GM12878 (cell line): ENCODE measurements around the gene EHD1. TPM values are rescaled to one million over a fixed set of nuclear protein-coding genes. Genes with fewer than 3 reads are reported as not detected.

Source experiments
- ATAC-seq: fragments of 200-7000 bp; cut with Tn5 transposase; 3 replicates; pipeline ENCODE4 v1.9.1; 2020; ENCODE audit warnings: mild to moderate bottlenecking, moderate library complexity
- BruUV-seq: library from RNA; stranded (reverse); fragments of 400-500 nt; replicated peaks from 2 replicates; lab custom pipeline; 2021; lab: Mats Ljungman, UMichigan
- CTCF ChIA-PET: fragments of 300-600 bp; sonication (Branson Sonifier 250); formaldehyde crosslinking; extraction: SDS; loops from one replicate; lab custom pipeline; 2021; ENCODE audit warnings: inconsistent platforms; lab: Yijun Ruan, JAX
- POLR2A ChIA-PET: fragments of 350-600 bp; formaldehyde crosslinking; extraction: SDS; loops from one replicate; lab custom pipeline; 2021; ENCODE audit warnings: inconsistent platforms; lab: Charles Lee
- RAD21 ChIA-PET: fragments of 300-600 bp; sonication (Branson Sonifier 250); formaldehyde crosslinking; loops from one replicate; lab custom pipeline; 2023; ENCODE audit warnings: antibody characterized with exemption; ENCODE audit not compliant: unreplicated experiment; lab: Charles Lee
- SMC1A ChIA-PET: fragments of 300-600 bp; sonication (Branson Sonifier 250); formaldehyde crosslinking; loops from one replicate; lab custom pipeline; 2023; ENCODE audit not compliant: unreplicated experiment, uncharacterized antibody; lab: Charles Lee
- DNase-seq: peaks from one replicate; pipeline ENCODE4 v3.0.0-alpha.2; 2011; ENCODE audit warnings: low read depth, low spot score
- FAIRE-seq: peaks from 3 replicates; lab custom pipeline; 2011; peaks lifted over from hg19 to GRCh38; lab: Jason Lieb, UNC
- H2AFZ ChIP-seq: 2 replicates; pipeline ENCODE4 v1.6.0; 2011; ENCODE audit warnings: low read depth, low read length, control low read depth; ENCODE audit not compliant: control insufficient read depth
- H3K27ac ChIP-seq: 2 replicates; pipeline ENCODE4 v1.5.1; 2011; ENCODE audit warnings: control low read depth; ENCODE audit not compliant: control insufficient read depth, insufficient read depth
- H3K27me3 ChIP-seq, 2 experiments: replicated peaks in 1 of 2; 2 replicates each; pipeline versions ENCODE4 v1.6.0 to v1.6.1; 2011; ENCODE audit warnings: low read length in 1 of 2; ENCODE audit not compliant: control insufficient read depth in 2 of 2, insufficient read depth in 2 of 2
- H3K36me3 ChIP-seq, 2 experiments: 2 replicates each; pipeline ENCODE4 v1.5.1; 2011; ENCODE audit warnings: low read length in 1 of 2; ENCODE audit not compliant: control insufficient read depth in 2 of 2, insufficient read depth in 2 of 2
- H3K4me1 ChIP-seq: 2 replicates; pipeline ENCODE4 v1.6.1; 2011; ENCODE audit warnings: mild to moderate bottlenecking, low read length, moderate library complexity, mixed read lengths; ENCODE audit not compliant: control insufficient read depth, insufficient read depth
- H3K4me2 ChIP-seq: 2 replicates; pipeline ENCODE4 v1.6.0; 2011; ENCODE audit warnings: control low read depth; ENCODE audit not compliant: control insufficient read depth, insufficient read depth
- H3K4me3 ChIP-seq: fragments of 200-600 bp; sonication (generic); 2 replicates; pipeline ENCODE4 v1.5.1; 2016
- H3K79me2 ChIP-seq: 2 replicates; pipeline ENCODE4 v1.6.0; 2011; ENCODE audit warnings: low read length; ENCODE audit not compliant: control insufficient read depth, insufficient read depth
- H3K9ac ChIP-seq: 2 replicates; pipeline ENCODE4 v1.8.0; 2011; ENCODE audit warnings: low read length, control low read depth, mixed read lengths; ENCODE audit not compliant: control insufficient read depth, insufficient read depth
- H3K9me3 ChIP-seq: replicated peaks from 3 replicates; pipeline ENCODE4 v1.5.1; 2011; ENCODE audit warnings: mild to moderate bottlenecking, low read length; ENCODE audit not compliant: control insufficient read depth, insufficient read depth
- H4K20me1 ChIP-seq: 2 replicates; pipeline ENCODE4 v1.6.0; 2011; ENCODE audit not compliant: control insufficient read depth, insufficient read depth
- ATF2 ChIP-seq: IDR thresholded peaks from 2 replicates; pipeline ENCODE4 v1.6.1; 2012; ENCODE audit warnings: low read length, inconsistent platforms
- ATF3 ChIP-seq: IDR thresholded peaks from 2 replicates; pipeline ENCODE4 v1.6.1; 2011; ENCODE audit warnings: low read depth, mild to moderate bottlenecking, low read length, moderate library complexity, borderline replicate concordance; ENCODE audit errors: extremely low read depth
- CBFB ChIP-seq: IDR thresholded peaks from 2 replicates; pipeline ENCODE4 v1.6.1; 2016; ENCODE audit warnings: antibody characterized with exemption, low read depth
- EED ChIP-seq: sonication (generic); IDR thresholded peaks from 2 replicates; pipeline ENCODE4 v1.6.1; 2016; ENCODE audit warnings: antibody characterized with exemption, low read depth
- ETV6 ChIP-seq, 2 experiments: fragments of 450-650 bp in 1 of 2; IDR thresholded peaks in 1 of 2; conservative IDR thresholded peaks in 1 of 2; 2 replicates each; pipeline ENCODE4 v1.6.1; 2014; ENCODE audit warnings: antibody characterized with exemption in 1 of 2, borderline replicate concordance in 1 of 2, low read depth in 1 of 2, mild to moderate bottlenecking in 1 of 2, moderate library complexity in 1 of 2
- HDAC6 ChIP-seq: fragments of 200-600 bp; sonication (generic); IDR thresholded peaks from one replicate; pipeline ENCODE4 v1.8.0; 2017; ENCODE audit warnings: antibody characterized with exemption; ENCODE audit not compliant: unreplicated experiment
- NRF1 ChIP-seq: conservative IDR thresholded peaks from 2 replicates; pipeline ENCODE4 v1.6.1; 2011; ENCODE audit warnings: mild to moderate bottlenecking, low read depth, low read length, improper control_type of control experiment
- PBX3 ChIP-seq: IDR thresholded peaks from 2 replicates; pipeline ENCODE4 v1.6.1; 2011; ENCODE audit warnings: mild to moderate bottlenecking, low read depth, low read length, moderate library complexity; ENCODE audit not compliant: insufficient replicate concordance
- POLR2AphosphoS5 ChIP-seq: IDR thresholded peaks from 2 replicates; pipeline ENCODE4 v1.6.1; 2011; ENCODE audit warnings: mild to moderate bottlenecking, low read length, inconsistent platforms
- ZNF687 ChIP-seq: fragments of 450-650 bp; IDR thresholded peaks from 2 replicates; pipeline ENCODE4 v1.6.1; 2017; ENCODE audit warnings: mild to moderate bottlenecking, moderate library complexity
- WGBS: methylation state at CpG from one replicate; pipeline ENCODE4 v1.1.6; 2016; ENCODE audit warnings: low lambda C conversion rate; ENCODE audit not compliant: insufficient replicate concordance, insufficient coverage; ENCODE audit errors: missing lambda C conversion rate; 5-methylcytosine and 5-hydroxymethylcytosine counted together
- in situ Hi-C: fragments of 300-500 bp; cut with MboI; formaldehyde crosslinking; loops from 9 replicates; pipeline ENCODE4 v1.14.3; 2018; ENCODE audit warnings: mixed read lengths
- intact Hi-C: fragments of 100-400 bp; cut with micrococcal nuclease; formaldehyde crosslinking; loops from one replicate; pipeline ENCODE4 v1.14.2; 2022; ENCODE audit not compliant: unreplicated experiment
- polyA plus RNA-seq, 11 experiments: library from polyadenylated mRNA; depleted of rRNA in 4 of 11; unstranded in 6 of 11; stranded (reverse) in 5 of 11; fragments of >200 nt; fragmentation: Nextera tagmentation in 4 of 11; fragmentation: Illumina TruSeq in 1 of 11; extraction: Ambion mirVana in 4 of 11; extraction: Trizol in 1 of 11; gene quantifications; 1 replicate in 1 of 11; 2 replicates in 10 of 11; pipeline versions ENCODE4 v1.2.1 to v1.2.3, GENCODE V29; 2011 to 2016; ENCODE audit warnings: inconsistent platforms in 2 of 11, missing spikeins in 2 of 11, low read depth in 1 of 11
- total RNA-seq, 4 experiments: library from RNA; depleted of rRNA in 3 of 4; stranded (reverse); fragments of >200 nt in 3 of 4; fragmentation: Illumina TruSeq in 1 of 4; extraction: Trizol in 1 of 4; gene quantifications; 2 replicates each; pipeline versions ENCODE4 v1.2.1 to v1.2.3, GENCODE V29; 2013 to 2021

EHD1 gene
- total and polyA plus RNA-seq, 10 of the 15 experiments (the other 5 are each of a cell fraction or from before 2014, with no cell fraction given), result 1.0 to 165 (median 66.5) TPM

GRCh38 chr11:64854534-64855502, 23.6 kb downstream of the EHD1 start:
- WGBS, result 80% methylated on average over 42 of the region's 45 CpGs
- BruUV-seq, result no TSS peak
- intact Hi-C loops, result no loop called here
- peaks cover 24 to 53% of the 10 kb centered on the region in 2 experiments for H3K36me3 ChIP-seq
- H3K79me2 ChIP-seq, result peaks cover 40% of the 10 kb centered on the region
- RAD21 ChIA-PET, result interaction anchor here (1.1 to 15.8 kb wide), 3 partner anchors 9 to 40 kb away, joined by 3 to 316 read pairs (median 253); partner anchors contain the start of gene EHD1
- peaks cover 95% of the 10 kb centered on the region for H3K4me1 ChIP-seq
- H2AFZ ChIP-seq, result no peak overlapping the region
- ATAC-seq (no peak), FAIRE-seq (no peak), DNase-seq (no peak)
- CTCF ChIA-PET, result interaction anchor here (14.5 to 28.8 kb wide), 2 partner anchors 9 to 32 kb away, joined by 374 to 1208 read pairs; partner anchors contain the start of gene EHD1
- no peaks in the 10 kb centered on the region for H3K9me3 ChIP-seq
- H3K4me3 ChIP-seq, result no peak overlapping the region
- SMC1A ChIA-PET, result interaction anchor here (0.6 to 12.7 kb wide), 3 partner anchors 9 to 297 kb away, joined by 3 to 306 read pairs (median 227); partner anchors contain the start of gene EHD1
- H3K9ac ChIP-seq, result no peak overlapping the region
- in situ Hi-C loops, result no loop called here
- H4K20me1 ChIP-seq, result no peaks in the 10 kb centered on the region
- TF ChIP-seq ATF2 (no peak), ETV6 (conservative IDR thresholded peaks at IDR 0.05 in 1 of 2, IDR thresholded peaks at IDR 0.05 in 1 of 2; ENCODE audit: borderline replicate concordance in 1 of 2, low read depth in 1 of 2) (no peak), CBFB (no peak), POLR2AphosphoS5 (peak; percentile 54; the same call in 1 of the 2 replicates), EED (peak; percentile 40; the same call in 1 of the 2 replicates), NRF1 (no peak), ZNF687 (no peak), ATF3 (no peak), PBX3 (no peak), HDAC6 (no peak)
- H3K27me3 ChIP-seq, result no peaks in the 10 kb centered on the region
- peak overlapping the region; percentile 61 for H3K27ac ChIP-seq
- POLR2A ChIA-PET, result interaction anchor here (12.2 to 24.3 kb wide), 2 partner anchors 9 to 27 kb away, joined by 232 to 620 read pairs; partner anchors contain the start of gene EHD1
- H3K4me2 ChIP-seq, result peak overlapping the region; percentile 7; the same call in 1 of the 2 replicates
